ENCODE results near the gene SFSWAP.

- TF ChIP-seq CTCF (IDR thresholded peaks at IDR 0.05; ENCODE audit: low read depth, low read length, poor library complexity, severe bottlenecking) = no peak
- no peak for TF ChIP-seq EZH2phosphoT487 (IDR thresholded peaks at IDR 0.05; ENCODE audit: borderline replicate concordance, low read length)
These were observed 129.9 kb downstream of the SFSWAP start for GRCh38 chr12:131840643-131841416.
